Neuron (in vitro differentiated cells): ENCODE results near the gene CACNB4.

Experiments
- H2AFZ ChIP-seq: one replicate; pipeline ENCODE4 v1.6.1; 2013; ENCODE audit warnings: low read depth, mild to moderate bottlenecking, inconsistent platforms, low read length, moderate library complexity
- H3K27me3 ChIP-seq: one replicate; pipeline ENCODE4 v1.6.1; 2013; ENCODE audit warnings: low read length; ENCODE audit not compliant: insufficient read depth
- H3K36me3 ChIP-seq: one replicate; pipeline ENCODE4 v1.6.1; 2013; ENCODE audit warnings: low read length; ENCODE audit not compliant: insufficient read depth
- H3K4me1 ChIP-seq: one replicate; pipeline ENCODE4 v1.6.1; 2013; ENCODE audit warnings: low read length; ENCODE audit not compliant: insufficient read depth
- H3K4me3 ChIP-seq: 2 replicates; pipeline ENCODE4 v1.5.1; 2013; ENCODE audit warnings: mild to moderate bottlenecking, low read length, moderate library complexity
- H3K9me3 ChIP-seq: one replicate; pipeline ENCODE4 v1.6.1; 2013; ENCODE audit warnings: low read length

CACNB4 gene

GRCh38 chr2:151972241-151973012, 126.4 kb downstream of the CACNB4 start:
- Histone ChIP-seq H2AFZ (peak overlapping the region; percentile 88), H3K9me3 (no peaks in the 10 kb centered on the region), H3K4me1 (peaks cover 15% of the 10 kb centered on the region), H3K4me3 (peak overlapping the region; percentile 63), H3K36me3 (no peaks in the 10 kb centered on the region), H3K27me3 (no peaks in the 10 kb centered on the region)

- Histone ChIP-seq H3K9me3 (no peaks in the 10 kb centered on the region), H2AFZ (no peak overlapping the region), H3K4me3 (no peak overlapping the region), H3K4me1 (peaks cover 15% of the 10 kb centered on the region), H3K36me3 (no peaks in the 10 kb centered on the region), H3K27me3 (no peaks in the 10 kb centered on the region)
Measured at GRCh38 chr2:151971301-151972051, 127.4 kb downstream of the CACNB4 start.

- Histone ChIP-seq H3K9me3 (no peaks in the 10 kb centered on the region), H3K4me3 (no peak overlapping the region), H3K4me1 (peaks cover 15% of the 10 kb centered on the region), H3K36me3 (no peaks in the 10 kb centered on the region), H2AFZ (no peak overlapping the region), H3K27me3 (no peaks in the 10 kb centered on the region)
Measured at GRCh38 chr2:151968770-151969470, 129.9 kb downstream of the CACNB4 start.

GRCh38 chr2:151967829-151968722, 130.8 kb downstream of the CACNB4 start:
- Histone ChIP-seq H3K27me3 (no peaks in the 10 kb centered on the region), H3K4me3 (no peak overlapping the region), H2AFZ (no peak overlapping the region), H3K4me1 (peaks cover 12% of the 10 kb centered on the region), H3K9me3 (no peaks in the 10 kb centered on the region), H3K36me3 (no peaks in the 10 kb centered on the region)

GRCh38 chr2:151965884-151966283, 133.0 kb downstream of the CACNB4 start:
- Histone ChIP-seq H3K36me3 (no peaks in the 10 kb centered on the region), H3K4me1 (no peaks in the 10 kb centered on the region), H3K4me3 (no peak overlapping the region), H3K27me3 (no peaks in the 10 kb centered on the region), H3K9me3 (no peaks in the 10 kb centered on the region), H2AFZ (no peak overlapping the region)

GRCh38 chr2:151961558-151961957, 137.3 kb downstream of the CACNB4 start:
- Histone ChIP-seq H3K9me3 (no peaks in the 10 kb centered on the region), H3K36me3 (no peaks in the 10 kb centered on the region), H3K4me3 (no peak overlapping the region), H2AFZ (no peak overlapping the region), H3K27me3 (no peaks in the 10 kb centered on the region), H3K4me1 (no peaks in the 10 kb centered on the region)

- no peaks in the 10 kb centered on the region for H3K36me3 ChIP-seq
- H3K4me1 ChIP-seq: no peaks in the 10 kb centered on the region
- no peaks in the 10 kb centered on the region for H3K9me3 ChIP-seq
- H2AFZ ChIP-seq: no peak overlapping the region
- H3K4me3 ChIP-seq: no peak overlapping the region
- H3K27me3 ChIP-seq: no peaks in the 10 kb centered on the region
Measured at GRCh38 chr2:151959238-151959637, 139.6 kb downstream of the CACNB4 start.

- Histone ChIP-seq H3K9me3 (no peaks in the 10 kb centered on the region), H2AFZ (no peak overlapping the region), H3K36me3 (no peaks in the 10 kb centered on the region), H3K27me3 (no peaks in the 10 kb centered on the region), H3K4me3 (no peak overlapping the region), H3K4me1 (no peaks in the 10 kb centered on the region)
Measured at GRCh38 chr2:151953467-151953866, 145.4 kb downstream of the CACNB4 start.

- Histone ChIP-seq H2AFZ (no peak overlapping the region), H3K4me3 (no peak overlapping the region), H3K9me3 (no peaks in the 10 kb centered on the region)
Measured at GRCh38 chr2:151952691-151953456, 146.0 kb downstream of the CACNB4 start.

GRCh38 chr2:151947813-151948165, 151.1 kb downstream of the CACNB4 start:
- no peaks in the 10 kb centered on the region for H3K4me1 ChIP-seq
- no peaks in the 10 kb centered on the region for H3K36me3 ChIP-seq
- H3K4me3 ChIP-seq: no peak overlapping the region
- H3K27me3 ChIP-seq: no peaks in the 10 kb centered on the region
- no peaks in the 10 kb centered on the region for H3K9me3 ChIP-seq
- H2AFZ ChIP-seq: no peak overlapping the region

More at GRCh38 chr2:151952691-151953456, 146.0 kb downstream of the CACNB4 start:
- H3K36me3 ChIP-seq: no peaks in the 10 kb centered on the region
- no peaks in the 10 kb centered on the region for H3K27me3 ChIP-seq
- H3K4me1 ChIP-seq: no peaks in the 10 kb centered on the region

GRCh38 chr2:151946899-151947812, 151.7 kb downstream of the CACNB4 start:
- H2AFZ ChIP-seq: no peak overlapping the region
- no peaks in the 10 kb centered on the region for H3K27me3 ChIP-seq
- H3K4me1 ChIP-seq: no peaks in the 10 kb centered on the region
- H3K4me3 ChIP-seq: peak overlapping the region; percentile 7
- H3K36me3 ChIP-seq: no peaks in the 10 kb centered on the region
- H3K9me3 ChIP-seq: no peaks in the 10 kb centered on the region
